Panc1 (cell line): ENCODE data around the gene TTC23. TPM values are rescaled to one million over a fixed set of nuclear protein-coding genes. Genes with fewer than 3 reads are reported as not detected.

Source experiments
- ATAC-seq: fragments of 200-7000 bp; cut with Tn5 transposase; 2 replicates; pipeline ENCODE4 v1.9.1; 2020; ENCODE audit warnings: mild to moderate bottlenecking, moderate library complexity
- BruUV-seq: library from RNA; stranded (reverse); fragments of 400-500 nt; replicated peaks from 2 replicates; lab custom pipeline; 2021; lab: Mats Ljungman, UMichigan
- CTCF ChIA-PET: fragments of 300-600 bp; sonication (Branson Sonifier 250); formaldehyde crosslinking; loops from one replicate; lab custom pipeline; 2022; ENCODE audit warnings: antibody characterized with exemption; lab: Charles Lee
- POLR2A ChIA-PET: fragments of 300-600 bp; sonication (Branson Sonifier 250); formaldehyde crosslinking; loops from one replicate; lab custom pipeline; 2022; ENCODE audit warnings: antibody characterized with exemption; lab: Charles Lee
- DNase-seq: peaks from one replicate; pipeline ENCODE4 v3.0.0-alpha.2; 2010; ENCODE audit warnings: low read depth, low spot score
- H3K27ac ChIP-seq: 2 replicates; pipeline ENCODE4 v1.5.1; 2011; ENCODE audit warnings: mild to moderate bottlenecking, low read length, inconsistent platforms
- H3K27me3 ChIP-seq: fragments of 200-500 bp; sonication (Bioruptor generic); 2 replicates; pipeline ENCODE4 v1.6.0; 2014; ENCODE audit warnings: low read length, inconsistent platforms; ENCODE audit not compliant: control insufficient read depth, insufficient read depth
- H3K36me3 ChIP-seq: fragments of 200-500 bp; sonication (Bioruptor generic); 2 replicates; pipeline ENCODE4 v1.5.1; 2014; ENCODE audit warnings: inconsistent platforms, mild to moderate bottlenecking, low read length, moderate library complexity; ENCODE audit not compliant: control insufficient read depth, insufficient read depth
- H3K4me1 ChIP-seq: 2 replicates; pipeline ENCODE4 v1.5.1; 2011; ENCODE audit warnings: inconsistent platforms, mild to moderate bottlenecking, low read length, moderate library complexity; ENCODE audit not compliant: control insufficient read depth, insufficient read depth
- H3K4me3 ChIP-seq, 2 experiments: 2 replicates each; pipeline ENCODE4 v1.5.1; 2011 to 2012; ENCODE audit warnings: low read depth in 2 of 2, low read length in 2 of 2, mild to moderate bottlenecking in 2 of 2, inconsistent platforms in 1 of 2, moderate library complexity in 1 of 2
- H3K9me3 ChIP-seq: fragments of 200-500 bp; sonication (Bioruptor generic); 2 replicates; pipeline ENCODE4 v1.5.1; 2014; ENCODE audit warnings: low read depth, mild to moderate bottlenecking, inconsistent platforms, low read length, moderate library complexity; ENCODE audit not compliant: control insufficient read depth, insufficient read depth
- POLR2AphosphoS5 ChIP-seq: IDR thresholded peaks from 2 replicates; pipeline ENCODE4 v1.6.1; 2012; ENCODE audit warnings: mild to moderate bottlenecking, low read depth, low read length, moderate library complexity
- SIN3A ChIP-seq: IDR thresholded peaks from 2 replicates; pipeline ENCODE4 v1.6.1; 2012; ENCODE audit warnings: low read depth, mild to moderate bottlenecking, low read length, moderate library complexity, borderline replicate concordance; ENCODE audit not compliant: insufficient read depth
- TCF7L2 ChIP-seq: IDR thresholded peaks from 2 replicates; pipeline ENCODE4 v1.6.1; 2011; ENCODE audit warnings: mild to moderate bottlenecking, low read depth, low read length, inconsistent platforms
- in situ Hi-C: cut with HindIII; loops from 2 replicates; pipeline ENCODE4 v1.10.0; 2016; ENCODE audit warnings: low sequenced_read_pairs, low pct_unique_long_range_greater_than_20kb
- intact Hi-C: fragments of 100-400 bp; cut with micrococcal nuclease; formaldehyde crosslinking; loops from one replicate; pipeline ENCODE4 v1.10.0; 2022; ENCODE audit not compliant: unreplicated experiment
- total RNA-seq: library from RNA; stranded (reverse); gene quantifications from one replicate; pipeline ENCODE4 v1.2.1, GENCODE V29; 2021; ENCODE audit not compliant: unreplicated experiment
- TF ChIP-seq, protein P1 (sequence below), 2 experiments: IDR thresholded peaks; 2 replicates each; pipeline ENCODE4 v1.6.1; 2011 to 2012; ENCODE audit warnings: low read depth in 2 of 2, control low read depth in 1 of 2, low read length in 1 of 2, mild to moderate bottlenecking in 1 of 2, moderate library complexity in 1 of 2; ENCODE audit not compliant: insufficient read depth in 1 of 2
- TF ChIP-seq, protein P2 (sequence below): fragments of 450-650 bp; IDR thresholded peaks from 2 replicates; pipeline ENCODE4 v1.5.1; 2017; ENCODE audit warnings: mild to moderate bottlenecking

Gene TTC23
- total RNA-seq, 1 experiment from 2014 or later, result 21.7 TPM

DNA sequence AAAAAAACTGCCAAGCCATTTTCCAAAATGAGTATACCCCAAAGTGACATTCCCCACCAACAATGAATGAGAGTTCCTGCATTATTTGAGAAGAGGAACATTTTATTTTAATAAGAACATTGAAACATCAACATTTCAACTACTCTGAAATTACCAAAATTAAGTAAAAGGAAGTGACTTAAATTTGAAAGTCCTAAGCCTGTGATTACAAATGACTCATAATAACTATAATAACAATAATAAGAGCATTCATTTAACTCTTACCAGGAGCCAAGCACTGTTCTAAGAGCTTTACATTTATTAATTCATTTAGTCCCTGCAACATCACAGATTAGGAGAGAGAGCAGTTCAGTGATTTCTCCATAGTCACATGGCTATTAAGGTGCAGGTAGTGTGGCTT lies 34.3 kb upstream of the TTC23 start:
- Histone ChIP-seq H3K36me3 (no peaks in the 10 kb centered on the region), H3K4me3 (no peak overlapping the region), H3K9me3 (no peaks in the 10 kb centered on the region), H3K27me3 (no peaks in the 10 kb centered on the region), H3K4me1 (no peaks in the 10 kb centered on the region), H3K27ac (no peak overlapping the region)
- ATAC-seq (no peak), DNase-seq (no peak)
- in situ Hi-C loops (no loop called here), intact Hi-C loops (no loop called here)
- ChIA-PET POLR2A (no interaction called here), CTCF (no interaction called here)
- TF ChIP-seq, protein P1, sequence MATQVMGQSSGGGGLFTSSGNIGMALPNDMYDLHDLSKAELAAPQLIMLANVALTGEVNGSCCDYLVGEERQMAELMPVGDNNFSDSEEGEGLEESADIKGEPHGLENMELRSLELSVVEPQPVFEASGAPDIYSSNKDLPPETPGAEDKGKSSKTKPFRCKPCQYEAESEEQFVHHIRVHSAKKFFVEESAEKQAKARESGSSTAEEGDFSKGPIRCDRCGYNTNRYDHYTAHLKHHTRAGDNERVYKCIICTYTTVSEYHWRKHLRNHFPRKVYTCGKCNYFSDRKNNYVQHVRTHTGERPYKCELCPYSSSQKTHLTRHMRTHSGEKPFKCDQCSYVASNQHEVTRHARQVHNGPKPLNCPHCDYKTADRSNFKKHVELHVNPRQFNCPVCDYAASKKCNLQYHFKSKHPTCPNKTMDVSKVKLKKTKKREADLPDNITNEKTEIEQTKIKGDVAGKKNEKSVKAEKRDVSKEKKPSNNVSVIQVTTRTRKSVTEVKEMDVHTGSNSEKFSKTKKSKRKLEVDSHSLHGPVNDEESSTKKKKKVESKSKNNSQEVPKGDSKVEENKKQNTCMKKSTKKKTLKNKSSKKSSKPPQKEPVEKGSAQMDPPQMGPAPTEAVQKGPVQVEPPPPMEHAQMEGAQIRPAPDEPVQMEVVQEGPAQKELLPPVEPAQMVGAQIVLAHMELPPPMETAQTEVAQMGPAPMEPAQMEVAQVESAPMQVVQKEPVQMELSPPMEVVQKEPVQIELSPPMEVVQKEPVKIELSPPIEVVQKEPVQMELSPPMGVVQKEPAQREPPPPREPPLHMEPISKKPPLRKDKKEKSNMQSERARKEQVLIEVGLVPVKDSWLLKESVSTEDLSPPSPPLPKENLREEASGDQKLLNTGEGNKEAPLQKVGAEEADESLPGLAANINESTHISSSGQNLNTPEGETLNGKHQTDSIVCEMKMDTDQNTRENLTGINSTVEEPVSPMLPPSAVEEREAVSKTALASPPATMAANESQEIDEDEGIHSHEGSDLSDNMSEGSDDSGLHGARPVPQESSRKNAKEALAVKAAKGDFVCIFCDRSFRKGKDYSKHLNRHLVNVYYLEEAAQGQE (IDR thresholded peaks at IDR 0.05; ENCODE audit: insufficient read depth in 1 of 2, low read depth in 2 of 2, low read length in 1 of 2), result no peak
- no peak for TF ChIP-seq POLR2AphosphoS5
- no peak for TF ChIP-seq TCF7L2
- TF ChIP-seq SIN3A, result no peak
- TF ChIP-seq, protein P2, sequence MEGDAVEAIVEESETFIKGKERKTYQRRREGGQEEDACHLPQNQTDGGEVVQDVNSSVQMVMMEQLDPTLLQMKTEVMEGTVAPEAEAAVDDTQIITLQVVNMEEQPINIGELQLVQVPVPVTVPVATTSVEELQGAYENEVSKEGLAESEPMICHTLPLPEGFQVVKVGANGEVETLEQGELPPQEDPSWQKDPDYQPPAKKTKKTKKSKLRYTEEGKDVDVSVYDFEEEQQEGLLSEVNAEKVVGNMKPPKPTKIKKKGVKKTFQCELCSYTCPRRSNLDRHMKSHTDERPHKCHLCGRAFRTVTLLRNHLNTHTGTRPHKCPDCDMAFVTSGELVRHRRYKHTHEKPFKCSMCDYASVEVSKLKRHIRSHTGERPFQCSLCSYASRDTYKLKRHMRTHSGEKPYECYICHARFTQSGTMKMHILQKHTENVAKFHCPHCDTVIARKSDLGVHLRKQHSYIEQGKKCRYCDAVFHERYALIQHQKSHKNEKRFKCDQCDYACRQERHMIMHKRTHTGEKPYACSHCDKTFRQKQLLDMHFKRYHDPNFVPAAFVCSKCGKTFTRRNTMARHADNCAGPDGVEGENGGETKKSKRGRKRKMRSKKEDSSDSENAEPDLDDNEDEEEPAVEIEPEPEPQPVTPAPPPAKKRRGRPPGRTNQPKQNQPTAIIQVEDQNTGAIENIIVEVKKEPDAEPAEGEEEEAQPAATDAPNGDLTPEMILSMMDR, result no peak
- no TSS peak for BruUV-seq

DNA sequence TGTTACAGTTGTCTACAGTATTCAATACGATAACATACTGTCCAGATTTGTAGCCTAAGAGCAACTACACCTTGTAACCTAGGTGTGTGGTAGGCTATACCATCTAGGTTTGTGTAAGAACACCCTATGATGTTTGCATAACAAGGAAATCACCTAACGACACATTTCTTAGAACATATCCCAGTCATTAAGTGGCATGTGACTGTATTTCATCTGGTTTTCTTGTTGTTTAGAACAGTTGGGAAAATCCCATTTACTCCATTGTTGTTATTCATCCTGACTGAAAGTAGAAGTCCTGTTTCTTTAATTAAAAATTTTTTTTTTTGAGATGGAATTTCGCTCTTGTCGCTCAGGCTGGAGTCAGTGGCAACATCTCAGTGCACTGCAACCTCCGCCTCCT lies 33.2 kb upstream of the TTC23 start:
- POLR2A ChIA-PET, result no interaction called here
- no peak overlapping the region for H3K4me3 ChIP-seq
- no peak for ATAC-seq
- H3K4me1 ChIP-seq, result no peaks in the 10 kb centered on the region
- CTCF ChIA-PET, result interaction anchor here (0.6 to 1.4 kb wide), 2 partner anchors 28 to 422 kb away, joined by 3 to 6 read pairs; no protein-coding TSS in a partner anchor
- H3K27ac ChIP-seq, result no peak overlapping the region
- no peak for DNase-seq
- intact Hi-C loops, result no loop called here
- no peaks in the 10 kb centered on the region for H3K36me3 ChIP-seq
- no peaks in the 10 kb centered on the region for H3K9me3 ChIP-seq
- H3K27me3 ChIP-seq, result no peaks in the 10 kb centered on the region
- TF ChIP-seq SIN3A (no peak), TCF7L2 (no peak), POLR2AphosphoS5 (no peak)
- TF ChIP-seq, protein P2, result no peak
- TF ChIP-seq, protein P1 (IDR thresholded peaks at IDR 0.05; ENCODE audit: insufficient read depth in 1 of 2, low read depth in 2 of 2, low read length in 1 of 2), result no peak
- in situ Hi-C loops, result no loop called here
- no TSS peak for BruUV-seq
